ENCODE measurements around the gene ARMC9. TPM values are rescaled to one million over a fixed set of nuclear protein-coding genes. Genes with fewer than 3 reads are reported as not detected.

The ARMC9 gene
- total RNA-seq, 4 donors from 2014 or later = 0.20 to 7.2 (median 3.2) TPM

- no peak for ATAC-seq
- intact Hi-C loops (cut with DNase I; ENCODE audit: low total_unique reads) (loop anchor here (10.0 kb wide), 1 partner anchor 121 kb away; no protein-coding TSS in a partner anchor), in situ Hi-C loops (cut with MboI; ENCODE audit: low sequenced_read_pairs in 4 of 4) (no loop called here)
Observed at GRCh38 chr2:231294116-231294515, 95.7 kb downstream of the ARMC9 start.

GRCh38 chr2:231294571-231295362 is 96.3 kb downstream of the ARMC9 start:
- intact Hi-C loops (cut with DNase I; ENCODE audit: low total_unique reads) = loop anchor here (10.0 kb wide), 1 partner anchor 120 kb away; no protein-coding TSS in a partner anchor
- H3K36me3 ChIP-seq = no peaks in the 10 kb centered on the region

More at GRCh38 chr2:231294116-231294515, 95.7 kb downstream of the ARMC9 start:
- Histone ChIP-seq H3K4me1 (no peaks in the 10 kb centered on the region), H3K27ac (no peak overlapping the region), H3K4me3 (no peak overlapping the region), H3K27me3 (no peaks in the 10 kb centered on the region), H3K36me3 (no peaks in the 10 kb centered on the region), H3K9me3 (no peaks in the 10 kb centered on the region)
- DNase-seq = no peak
- TF ChIP-seq POLR2A (IDR thresholded peaks at IDR 0.05) (no peak), CTCF (IDR thresholded peaks at IDR 0.05 in 4 of 5, conservative IDR thresholded peaks at IDR 0.05 in 1 of 5) (no peak)

GRCh38 chr2:231295363-231295655 is 96.9 kb downstream of the ARMC9 start:
- TF ChIP-seq CTCF (IDR thresholded peaks at IDR 0.05 in 4 of 5, conservative IDR thresholded peaks at IDR 0.05 in 1 of 5) = no peak
- no peak for TF ChIP-seq POLR2A (IDR thresholded peaks at IDR 0.05)
- H3K36me3 ChIP-seq = no peaks in the 10 kb centered on the region
- no peak overlapping the region for H3K27ac ChIP-seq
- H3K27me3 ChIP-seq = no peaks in the 10 kb centered on the region
- ATAC-seq (no peak), DNase-seq (no peak)
- intact Hi-C loops (cut with DNase I; ENCODE audit: low total_unique reads) (loop anchor here (10.0 kb wide), 1 partner anchor 119 kb away; no protein-coding TSS in a partner anchor), in situ Hi-C loops (cut with MboI; ENCODE audit: low sequenced_read_pairs in 4 of 4) (no loop called here)
- H3K9me3 ChIP-seq = no peaks in the 10 kb centered on the region
- H3K4me1 ChIP-seq = no peaks in the 10 kb centered on the region
- no peak overlapping the region for H3K4me3 ChIP-seq

More at GRCh38 chr2:231294571-231295362, 96.3 kb downstream of the ARMC9 start:
- TF ChIP-seq POLR2A (IDR thresholded peaks at IDR 0.05) (no peak), CTCF (IDR thresholded peaks at IDR 0.05 in 4 of 5, conservative IDR thresholded peaks at IDR 0.05 in 1 of 5) (no peak)
- H3K27me3 ChIP-seq = no peaks in the 10 kb centered on the region
- H3K9me3 ChIP-seq = no peaks in the 10 kb centered on the region
- H3K4me1 ChIP-seq = no peaks in the 10 kb centered on the region
- in situ Hi-C loops (cut with MboI; ENCODE audit: low sequenced_read_pairs in 4 of 4) = no loop called here
- ATAC-seq (no peak), DNase-seq (no peak)
- H3K27ac ChIP-seq = no peak overlapping the region
- no peak overlapping the region for H3K4me3 ChIP-seq

- no peak for ATAC-seq
- TF ChIP-seq POLR2A (IDR thresholded peaks at IDR 0.05) (no peak), CTCF (IDR thresholded peaks at IDR 0.05 in 4 of 5, conservative IDR thresholded peaks at IDR 0.05 in 1 of 5) (no peak)
- no peak overlapping the region for H3K27ac ChIP-seq
- no peaks in the 10 kb centered on the region for H3K9me3 ChIP-seq
- in situ Hi-C loops (cut with MboI; ENCODE audit: low sequenced_read_pairs in 4 of 4) (no loop called here), intact Hi-C loops (cut with DNase I; ENCODE audit: low total_unique reads) (loop anchor here (10.0 kb wide), 1 partner anchor 118 kb away; no protein-coding TSS in a partner anchor)
- H3K4me3 ChIP-seq = no peak overlapping the region
- no peaks in the 10 kb centered on the region for H3K36me3 ChIP-seq
- H3K4me1 ChIP-seq = no peaks in the 10 kb centered on the region
- DNase-seq = no peak
- H3K27me3 ChIP-seq = no peaks in the 10 kb centered on the region
Observed at GRCh38 chr2:231296401-231296974, 98.1 kb downstream of the ARMC9 start.

Data from gastrocnemius medialis (tissue), 4 donors.